ENCODE data around the gene S100A9.
"Not testable (repeated sequence)": the region's sequence is repeated elsewhere in the genome, so short reads cannot be mapped to it uniquely, and the experiment has no call there.

The S100A9 gene

GRCh38 chr1:153390938-153391710 lies 33.5 kb downstream of the S100A9 start, which contains the start of gene S100A8:
Gene S100A8 (minus strand): TSS chr1:153391073. CDS start chr1:153390535, 538 bp downstream.
- DNase-seq, result peak; percentile 18

- DNase-seq, result no peak
Measured at GRCh38 chr1:153392258-153392657, 34.6 kb downstream of the S100A9 start.

- DNase-seq, result no peak
Measured at GRCh38 chr1:153392822-153393221, 35.2 kb downstream of the S100A9 start.

GRCh38 chr1:153393926-153394325 lies 36.3 kb downstream of the S100A9 start:
- DNase-seq, result no peak

DNA sequence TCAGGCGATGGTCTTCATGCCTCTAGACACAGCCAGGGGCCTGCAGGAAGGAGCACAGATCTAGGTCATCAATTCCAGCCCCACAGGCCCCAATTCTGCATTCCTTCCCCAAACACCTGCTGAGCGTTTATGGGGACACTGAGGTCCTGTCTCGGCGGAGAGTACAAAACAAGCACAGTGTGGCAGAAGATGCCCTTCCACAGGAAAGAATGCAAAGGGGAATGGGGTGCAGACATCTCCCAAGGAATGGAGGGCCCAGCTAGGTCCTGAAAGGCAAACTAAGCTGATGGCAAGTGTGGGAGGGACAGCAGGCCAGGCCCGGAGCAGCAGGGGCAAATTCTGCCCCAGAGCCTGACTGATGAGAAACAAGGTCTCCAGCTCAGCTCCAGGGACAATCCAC lies 36.7 kb downstream of the S100A9 start:
- DNase-seq, result no peak

GRCh38 chr1:153395136-153395685 lies 37.6 kb downstream of the S100A9 start:
- no peak for DNase-seq

- DNase-seq, result no peak
Measured at GRCh38 chr1:153395776-153396175, 38.1 kb downstream of the S100A9 start.

DNA sequence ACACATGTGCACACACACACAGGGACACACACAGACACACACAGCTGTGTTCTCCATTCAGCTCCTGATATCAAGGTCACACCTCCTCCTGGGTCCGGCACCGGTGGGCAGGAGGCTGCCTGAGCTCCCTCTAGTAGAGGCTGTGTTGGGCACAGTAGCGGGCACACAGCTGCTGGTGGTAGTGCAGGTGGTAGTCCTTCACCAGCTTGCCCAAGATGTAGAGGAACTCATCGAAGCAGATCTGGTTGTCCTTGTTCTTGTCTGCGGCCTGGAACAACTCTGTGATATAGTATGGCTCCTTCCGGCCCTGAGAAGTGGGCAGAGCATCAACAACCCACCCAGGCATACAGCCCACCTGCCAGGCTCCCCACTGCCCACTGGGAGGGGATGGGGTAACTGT lies 38.8 kb downstream of the S100A9 start:
- DNase-seq, result no peak

DNA sequence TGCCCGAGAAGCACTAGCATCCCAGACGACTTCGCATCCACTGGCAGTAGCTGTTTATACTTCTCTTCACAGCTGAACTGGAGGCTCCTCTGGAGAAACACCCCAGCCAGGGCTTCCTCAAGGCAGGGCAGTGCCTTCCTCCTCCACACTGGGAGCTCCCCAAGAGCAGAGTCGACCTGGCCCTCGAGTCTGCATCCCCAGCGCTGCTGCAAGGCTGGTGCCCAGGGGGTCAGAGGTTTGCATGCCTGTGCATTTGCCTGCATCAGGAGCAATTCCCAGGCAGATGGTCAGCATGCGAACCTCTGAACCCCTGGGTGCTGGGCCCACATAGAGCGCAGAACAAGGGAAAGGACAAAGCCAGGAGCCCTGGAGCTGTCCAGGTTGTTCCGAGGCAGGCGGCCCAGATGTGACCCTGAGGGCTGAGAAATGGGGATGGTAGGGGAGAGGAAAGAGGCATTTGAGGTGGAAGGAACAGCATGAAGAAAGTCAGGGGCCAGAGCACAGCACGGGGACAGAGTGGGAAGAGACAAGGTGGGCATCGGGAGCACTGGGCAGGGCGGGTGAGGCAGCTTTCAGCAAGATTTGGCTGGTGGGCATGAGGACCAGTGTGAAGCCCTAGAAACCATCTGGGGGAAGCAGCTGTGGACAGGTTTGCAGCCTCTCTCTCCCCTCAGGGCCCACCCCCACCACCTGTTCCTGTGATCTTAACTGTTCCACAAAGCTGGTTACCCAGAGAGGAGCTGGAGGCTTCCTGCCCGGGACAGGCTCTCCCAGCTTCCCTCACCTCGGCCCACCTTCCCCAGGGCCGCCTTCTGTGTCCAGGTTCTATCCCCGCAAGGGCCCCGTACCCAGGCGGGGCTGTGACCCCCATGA lies 39.6 kb downstream of the S100A9 start:
- DNase-seq, result no peak

DNA sequence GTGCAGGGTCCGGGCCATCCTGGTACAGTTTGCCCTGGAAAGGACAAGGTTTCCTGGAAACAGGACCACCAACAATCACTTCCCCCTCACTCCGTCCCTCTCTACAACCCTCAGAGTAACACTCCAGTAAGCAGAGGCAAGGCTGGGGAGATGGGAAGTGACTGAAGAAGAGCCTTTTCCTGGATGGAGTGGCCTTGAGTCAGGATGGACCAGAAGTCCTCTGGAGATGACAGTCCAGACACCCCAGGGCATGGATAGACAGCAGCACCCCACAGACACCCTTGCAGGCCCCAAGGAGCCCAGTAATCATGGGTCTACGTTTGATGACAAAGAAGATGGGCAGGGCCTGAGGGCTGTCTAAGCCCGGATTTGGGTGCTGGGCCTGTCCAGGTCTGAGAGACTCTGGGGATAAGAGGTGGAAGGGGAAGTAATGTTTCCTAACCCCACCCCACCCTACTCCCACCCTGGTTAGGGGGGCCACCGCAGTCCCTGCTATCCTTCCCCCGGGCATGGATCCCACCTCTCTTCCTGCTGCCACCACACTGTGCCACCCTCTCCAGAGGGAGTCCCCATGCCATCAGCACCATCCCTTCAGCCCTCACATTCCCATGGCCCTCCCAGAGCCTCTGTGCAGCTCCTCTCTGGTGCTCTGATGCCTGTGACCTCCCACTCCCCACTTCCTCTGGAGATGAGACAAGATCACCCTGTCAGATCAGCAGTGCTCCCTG lies 40.4 kb downstream of the S100A9 start:
- DNase-seq, result no peak

DNA sequence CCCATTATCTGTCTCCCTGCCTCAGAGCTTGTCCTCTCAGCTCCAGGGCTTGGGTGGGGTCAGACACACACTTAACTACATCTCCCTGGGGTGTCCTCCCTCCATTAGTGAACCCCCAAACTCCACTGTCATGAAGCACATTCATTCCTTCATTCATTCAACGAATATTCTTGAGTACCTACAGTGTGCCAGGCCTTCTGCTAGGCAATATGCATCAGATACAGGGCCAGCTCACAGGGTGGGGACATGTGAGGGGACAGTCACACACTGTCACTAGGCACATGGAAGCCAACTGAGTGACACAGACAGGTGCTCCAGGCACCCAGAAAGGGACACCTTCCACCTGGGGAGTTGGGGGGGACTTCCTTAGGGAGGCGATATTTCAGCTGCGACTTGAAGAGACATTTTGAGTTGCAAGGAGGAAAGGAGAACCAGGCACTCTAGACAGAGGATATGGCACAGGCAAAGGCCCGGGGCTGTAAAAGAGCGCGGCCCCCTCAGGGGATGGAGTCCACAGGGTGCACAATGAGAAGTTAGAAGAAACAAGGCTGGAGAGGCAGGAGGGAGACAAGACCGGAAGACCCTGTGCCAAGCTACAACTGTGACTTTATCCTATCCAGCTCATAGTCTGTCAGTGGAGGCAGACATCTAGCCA lies 41.9 kb downstream of the S100A9 start:
- no peak for DNase-seq

GRCh38 chr1:153400244-153400643 lies 42.6 kb downstream of the S100A9 start:
- DNase-seq, result no peak

- DNase-seq, result no peak
Measured at GRCh38 chr1:153401461-153401860, 43.8 kb downstream of the S100A9 start.

GRCh38 chr1:153402226-153402625 lies 44.6 kb downstream of the S100A9 start:
- no peak for DNase-seq

GRCh38 chr1:153403421-153404085 lies 45.9 kb downstream of the S100A9 start:
- DNase-seq, result no peak

GRCh38 chr1:153404086-153404635 lies 46.5 kb downstream of the S100A9 start:
- no peak for DNase-seq

GRCh38 chr1:153404768-153405167 lies 47.1 kb downstream of the S100A9 start:
- DNase-seq, result no peak

DNA sequence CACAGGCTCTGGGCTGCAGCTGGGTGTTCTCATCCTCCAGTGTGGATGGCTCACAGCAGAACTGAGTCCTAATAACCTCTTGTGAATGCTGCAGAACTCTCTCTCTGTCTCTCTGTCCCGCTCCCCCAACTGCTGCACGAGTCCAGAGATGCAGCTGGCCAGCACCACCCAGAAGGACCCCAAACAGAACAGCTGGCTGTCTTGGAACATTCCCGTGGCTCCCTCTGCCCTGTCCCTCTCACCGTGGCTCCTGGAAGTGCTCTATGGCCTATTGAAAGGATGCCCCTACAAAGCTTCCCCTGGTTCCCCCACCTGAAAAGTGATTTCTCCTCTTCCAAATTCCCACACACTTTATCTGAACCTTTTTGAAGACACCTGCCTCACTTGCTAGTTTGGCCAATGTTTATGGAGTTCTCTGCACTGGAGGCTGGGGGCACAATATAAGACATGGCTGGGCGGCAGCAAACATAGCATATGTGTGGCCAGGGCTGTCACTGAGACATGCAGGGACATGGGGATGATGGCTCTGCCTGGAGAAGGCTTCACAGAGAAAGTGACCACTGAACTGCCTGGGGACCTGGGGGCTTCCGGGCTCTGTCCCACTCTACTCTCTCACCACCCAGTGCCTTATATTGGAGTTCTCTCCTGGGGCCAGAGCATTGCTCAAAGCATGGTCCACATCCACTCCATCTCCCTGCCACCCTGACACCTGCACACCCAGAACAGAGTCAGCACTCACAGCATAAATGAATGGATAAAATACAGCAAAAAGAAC lies 48.4 kb downstream of the S100A9 start:
- not testable (repeated sequence) for DNase-seq

- not testable (repeated sequence) for DNase-seq
Measured at GRCh38 chr1:153407274-153407673, 49.6 kb downstream of the S100A9 start.

Data from NCI-H2029 treated with DMSO at 0.1 percent for 48 hours (cell line).